ENCODE results near the gene RPGRIP1. TPM values are rescaled to one million over a fixed set of nuclear protein-coding genes. Genes with fewer than 3 reads are reported as not detected.

RPGRIP1 gene
- total RNA-seq, 1 experiment from 2014 or later, result 0.07 TPM

GRCh38 chr14:21317398-21317797 lies 37.5 kb downstream of the RPGRIP1 start:
- Histone ChIP-seq H3K9ac (ENCODE audit: extremely low read depth, insufficient read length, low read length) (no peak overlapping the region), H3K18ac (ENCODE audit: insufficient read length, low read depth, low read length) (no peak overlapping the region), H2AFZ (ENCODE audit: low read length) (no peak overlapping the region), H3K9me3 (ENCODE audit: control insufficient read depth, low read depth, low read length) (no peaks in the 10 kb centered on the region), H3K4me1 (ENCODE audit: insufficient read depth, low read length) (peaks cover 3% of the 10 kb centered on the region; the same call in 1 of the 2 replicates), H4K20me1 (ENCODE audit: control insufficient read depth, insufficient read depth, insufficient read length) (no peaks in the 10 kb centered on the region), H2BK20ac (ENCODE audit: low read depth, low read length, poor library complexity, severe bottlenecking) (no peak overlapping the region), H4K5ac (ENCODE audit: insufficient read length, low read depth, low read length) (no peak overlapping the region), H2BK12ac (ENCODE audit: insufficient read length, low read depth, low read length) (no peak overlapping the region), H3T11ph (ENCODE audit: low read length) (no peak overlapping the region), H3K27me3 (ENCODE audit: insufficient read depth, low read length) (no peaks in the 10 kb centered on the region), H3K23ac (ENCODE audit: insufficient read length, low read depth, low read length) (no peak overlapping the region), H3K79me2 (ENCODE audit: insufficient read depth, low read length) (no peaks in the 10 kb centered on the region), H3K4me2 (ENCODE audit: insufficient read depth, insufficient read length, low read length) (no peak overlapping the region), H2BK15ac (ENCODE audit: low read depth, low read length) (no peak overlapping the region), H2AK5ac (ENCODE audit: insufficient read length, low read length) (no peak overlapping the region), H3K4ac (ENCODE audit: low read depth, low read length) (no peak overlapping the region), H3K14ac (ENCODE audit: insufficient read depth, low read length) (no peak overlapping the region), H4K8ac (replicated peaks; ENCODE audit: insufficient read length, low read depth, low read length) (no peak overlapping the region), H3K23me2 (ENCODE audit: insufficient read length, low read depth, low read length, poor library complexity, severe bottlenecking) (no peaks in the 10 kb centered on the region), H2BK5ac (ENCODE audit: insufficient read length, low read length) (no peak overlapping the region), H4K91ac (ENCODE audit: insufficient read length, low read depth, low read length) (no peak overlapping the region), H3K79me1 (ENCODE audit: insufficient read depth, low read depth, low read length, poor library complexity, severe bottlenecking) (no peaks in the 10 kb centered on the region), H2BK120ac (ENCODE audit: low read depth, low read length, poor library complexity, severe bottlenecking) (no peak overlapping the region), H3K27ac (ENCODE audit: insufficient read length, low read depth, low read length) (no peak overlapping the region), H3K56ac (ENCODE audit: insufficient read length, low read depth, low read length) (no peak overlapping the region)
- H3K9me3 Mint-ChIP-seq, result peaks cover 0 to 2% of the 10 kb centered on the region in 2 experiments; a peak in 1 of 5 replicates
- H3K27me3 Mint-ChIP-seq (ENCODE audit: low read depth), result no peaks in the 10 kb centered on the region; the same call in 1 of the 2 replicates
- H3K27ac Mint-ChIP-seq, result no peak overlapping the region
- no peak for DNase-seq
- no peak overlapping the region for H3K4me3 Mint-ChIP-seq
- WGBS (ENCODE audit: extremely low coverage, insufficient read length, low lambda C conversion rate), result no CpG with 5 or more reads among the region's 3 CpGs
- TF ChIP-seq CTCF (conservative IDR thresholded peaks at IDR 0.05), result no peak
- H3K36me3 Mint-ChIP-seq (ENCODE audit: insufficient read depth in 1 of 3, low read depth in 3 of 3), result no peaks in the 10 kb centered on the region
- H3K4me1 Mint-ChIP-seq, result peaks cover 14 to 15% of the 10 kb centered on the region in 2 experiments
